NCI-H1436 (cell line): Measurements from ENCODE around the gene CEACAM6.
"Not testable (repeated sequence)": the region's sequence is repeated elsewhere in the genome, so short reads cannot be mapped to it uniquely, and the experiment has no call there.

ENCODE experiments used
- DNase-seq: peaks from one replicate; lab custom pipeline; 2025; lab: John Stamatoyannopoulos, UW

The CEACAM6 gene

DNA sequence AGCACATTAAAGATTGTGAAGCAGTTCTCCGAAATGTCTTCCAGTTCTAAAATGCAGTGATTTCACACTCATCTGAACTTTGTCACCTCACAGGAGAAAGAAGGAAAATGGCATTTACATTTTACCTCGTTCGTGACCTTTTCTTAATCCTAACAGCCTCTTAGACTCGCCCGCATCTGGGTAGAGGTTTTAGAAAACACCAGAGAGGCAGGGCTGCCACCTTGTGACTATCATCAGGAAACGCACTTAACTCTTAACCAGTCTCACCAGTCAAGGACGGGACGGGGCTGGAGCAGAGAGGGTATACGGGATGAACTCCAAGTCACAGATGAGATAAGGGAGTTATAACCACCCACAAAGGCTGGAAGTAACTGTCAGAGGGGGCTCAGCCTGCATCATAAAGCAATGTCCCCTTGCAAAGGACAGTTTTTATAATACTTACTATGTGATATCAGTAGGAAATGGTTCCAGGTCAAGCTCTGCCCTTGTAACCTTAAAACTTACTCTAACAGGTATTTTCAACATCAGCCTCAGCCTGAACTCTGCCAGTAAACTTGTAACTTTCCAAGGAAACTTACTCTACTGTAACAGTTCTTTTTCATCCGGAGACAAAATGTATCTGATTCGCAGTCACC is 8.6 kb upstream of the CEACAM6 start:
- peak; percentile 81 for DNase-seq

DNA sequence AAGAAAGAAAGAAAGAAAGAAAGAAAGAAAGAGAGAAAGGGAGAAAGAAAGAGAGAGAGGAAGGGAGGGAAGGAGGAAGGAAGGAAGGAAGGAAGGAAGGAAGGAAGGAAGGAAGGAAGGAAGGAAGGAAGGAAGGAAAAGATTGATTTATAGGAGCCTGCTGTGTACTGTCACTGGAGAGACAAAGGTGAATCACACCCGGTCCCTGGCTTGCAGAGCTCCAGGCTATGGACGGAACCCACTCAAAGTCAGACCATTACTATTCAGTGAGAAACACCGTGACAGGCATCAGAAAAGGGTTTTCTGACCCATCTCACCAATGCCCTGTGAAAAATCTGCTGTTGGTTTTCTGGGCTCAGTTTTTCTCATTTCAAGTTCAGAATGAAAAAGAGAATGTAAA is 7.3 kb upstream of the CEACAM6 start:
- no peak for DNase-seq

DNA sequence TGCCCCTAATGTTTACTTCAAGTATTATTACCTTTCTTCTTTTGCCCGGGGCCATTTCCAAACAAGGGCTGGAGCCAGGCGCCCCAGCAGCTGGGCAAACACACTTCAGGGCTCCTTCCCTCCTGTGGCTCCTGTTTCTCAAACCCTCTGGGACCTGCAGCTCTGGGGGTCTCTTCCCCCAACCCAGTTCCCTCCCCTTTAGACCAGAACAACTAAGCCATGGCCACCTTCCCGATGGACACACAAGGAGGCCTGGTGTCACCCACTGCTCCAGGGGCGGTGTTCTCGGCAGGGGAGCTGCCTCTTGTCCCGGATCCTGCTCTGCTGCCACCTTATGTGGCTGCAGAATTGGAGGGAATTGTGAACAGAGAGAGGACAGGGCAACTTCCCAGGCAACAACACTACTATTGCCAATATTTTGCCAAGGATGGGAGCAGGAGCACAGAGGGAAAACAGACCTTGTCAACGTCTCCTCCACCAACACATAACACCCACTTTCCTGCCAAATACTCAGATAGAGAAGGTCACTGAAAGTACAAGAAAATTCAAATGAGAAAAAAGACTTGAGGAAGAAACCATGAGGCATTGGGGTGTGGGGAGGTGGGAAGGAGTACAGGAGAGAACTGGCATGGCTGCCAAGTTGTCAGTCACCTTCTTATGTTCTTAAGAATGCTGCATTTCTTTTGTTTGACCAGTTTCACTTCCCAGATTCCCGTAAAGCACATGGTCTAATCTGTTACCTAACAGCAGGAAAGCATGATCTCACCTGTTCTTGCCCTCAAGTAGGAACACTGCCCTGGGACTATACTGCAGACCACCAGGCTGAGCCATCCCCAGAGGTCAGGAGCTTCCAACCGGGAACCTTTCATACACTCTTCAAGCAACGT is 4.8 kb upstream of the CEACAM6 start:
- not testable (repeated sequence) for DNase-seq

DNA sequence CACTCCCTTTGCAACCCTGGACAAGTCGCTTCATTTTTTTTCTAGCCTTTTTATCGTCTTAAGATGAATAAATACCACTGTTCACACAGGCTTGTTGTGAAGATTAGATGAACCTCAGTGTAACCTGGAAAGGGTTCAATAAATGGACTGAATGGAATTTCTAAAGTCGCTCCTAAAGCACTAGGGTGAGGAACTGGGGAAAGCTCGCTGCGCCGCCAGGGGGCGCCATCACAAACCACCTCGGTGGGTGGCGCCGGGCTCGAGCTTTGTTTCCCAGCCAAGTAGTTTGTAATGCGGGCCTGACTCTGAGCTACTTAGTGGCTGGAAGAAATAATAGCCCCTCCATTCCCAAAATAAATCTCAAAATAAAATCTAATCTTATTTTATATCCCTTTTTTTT is 2.2 kb upstream of the CEACAM6 start:
- DNase-seq, result peak; percentile 55

DNA sequence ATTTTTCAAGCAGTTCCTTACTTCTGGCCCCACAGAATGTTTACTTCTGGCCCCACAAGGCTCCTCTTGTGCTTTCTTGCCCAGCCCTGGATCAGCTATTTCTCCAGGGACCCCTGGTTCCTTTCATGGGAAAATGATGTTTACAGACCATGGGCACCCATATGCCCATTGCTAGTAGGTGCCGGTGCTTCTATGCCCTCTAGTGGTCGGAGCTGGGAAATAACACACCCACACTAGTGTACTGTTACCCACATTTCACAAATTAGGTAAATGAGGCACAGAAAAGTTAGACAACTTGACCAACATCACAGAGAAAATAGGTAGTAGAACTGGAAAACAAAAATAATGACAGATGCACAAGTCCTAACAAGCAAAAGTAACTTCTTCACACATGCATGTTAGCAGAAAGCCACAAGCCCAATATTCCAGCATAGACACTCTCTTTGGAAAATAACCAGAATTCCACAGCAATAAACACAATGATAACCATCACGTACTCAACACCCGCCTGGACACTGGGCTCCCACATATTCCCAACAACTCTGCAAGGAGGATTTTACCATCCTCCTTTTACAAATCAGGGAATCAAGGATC is 1.3 kb upstream of the CEACAM6 start:
- DNase-seq, result peak; percentile 85

DNA sequence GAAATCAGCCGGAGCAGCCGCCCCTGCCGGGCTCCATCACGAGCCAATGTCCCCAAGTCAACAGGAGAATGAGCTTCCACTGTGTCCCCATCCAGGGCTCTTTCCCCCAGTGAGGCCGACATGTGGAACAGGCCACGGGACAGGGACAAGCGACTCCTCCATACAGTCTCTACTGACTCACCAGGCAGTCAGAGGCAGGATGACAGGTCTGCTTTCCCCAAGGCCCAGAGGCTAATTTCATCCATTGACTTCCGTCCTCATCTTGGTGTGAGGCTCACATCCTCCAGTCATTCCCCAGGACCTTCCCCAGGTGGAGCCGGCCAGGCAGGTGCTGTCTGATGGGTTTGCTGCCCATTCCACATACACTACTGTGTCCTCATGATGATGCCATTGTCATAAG is 3.5 kb downstream of the CEACAM6 start:
- no peak for DNase-seq

DNA sequence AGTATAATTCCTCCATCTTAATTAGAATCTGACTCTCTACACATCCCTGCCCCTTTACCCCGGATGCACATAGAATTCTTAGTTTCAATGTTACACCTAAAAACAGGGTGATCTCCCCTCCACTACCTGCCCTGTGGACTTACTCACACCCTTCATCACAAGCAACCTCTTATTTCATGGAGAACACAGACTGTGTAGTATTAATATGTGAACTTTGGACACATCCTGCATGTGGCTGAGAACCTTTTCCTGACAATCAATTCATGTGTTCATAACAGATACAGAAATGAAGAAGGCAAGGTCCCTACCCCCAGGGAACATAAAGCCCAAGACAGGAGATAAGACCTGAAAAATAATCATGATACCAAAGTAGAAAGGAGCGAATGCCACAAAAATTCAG is 11.8 kb downstream of the CEACAM6 start:
- DNase-seq, result no peak

DNA sequence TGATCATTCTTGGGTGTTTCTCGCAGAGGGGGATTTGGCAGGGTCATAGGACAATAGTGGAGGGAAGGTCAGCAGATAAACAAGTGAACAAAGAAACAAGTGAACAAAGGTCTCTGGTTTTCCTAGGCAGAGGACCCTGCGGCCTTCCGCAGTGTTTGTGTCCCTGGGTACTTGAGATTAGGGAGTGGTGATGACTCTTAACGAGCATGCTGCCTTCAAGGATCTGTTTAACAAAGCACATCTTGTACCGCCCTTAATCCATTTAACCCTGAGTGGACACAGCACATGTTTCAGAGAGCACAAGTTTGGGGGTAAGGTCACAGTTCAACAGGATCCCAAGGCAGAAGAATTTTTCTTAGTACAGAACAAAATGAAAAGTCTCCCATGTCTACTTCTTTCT is 12.8 kb downstream of the CEACAM6 start:
- not testable (repeated sequence) for DNase-seq

DNA sequence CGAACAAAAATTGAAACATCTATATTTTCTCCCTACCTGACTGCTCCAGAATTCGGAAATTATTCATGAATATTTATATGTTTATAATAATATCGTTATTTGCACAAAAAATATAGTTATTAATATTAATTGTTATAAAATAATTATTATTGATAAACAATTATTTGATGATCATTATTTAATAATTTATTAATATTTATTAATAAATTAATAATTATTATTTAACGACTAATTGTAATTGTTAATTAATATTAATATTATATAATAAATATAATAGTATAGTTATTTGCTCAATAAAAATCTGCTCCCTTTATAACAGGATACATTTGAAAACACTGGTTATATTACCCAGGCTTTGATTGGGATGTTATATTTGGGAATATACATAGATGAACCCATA is 14.3 kb downstream of the CEACAM6 start:
- DNase-seq, result no peak

DNA sequence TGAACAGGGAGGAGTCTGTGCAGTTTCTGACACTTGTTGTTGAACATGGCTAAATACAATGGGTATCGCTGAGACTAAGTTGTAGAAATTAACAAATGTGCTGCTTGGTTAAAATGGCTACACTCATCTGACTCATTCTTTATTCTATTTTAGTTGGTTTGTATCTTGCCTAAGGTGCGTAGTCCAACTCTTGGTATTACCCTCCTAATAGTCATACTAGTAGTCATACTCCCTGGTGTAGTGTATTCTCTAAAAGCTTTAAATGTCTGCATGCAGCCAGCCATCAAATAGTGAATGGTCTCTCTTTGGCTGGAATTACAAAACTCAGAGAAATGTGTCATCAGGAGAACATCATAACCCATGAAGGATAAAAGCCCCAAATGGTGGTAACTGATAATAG is 16.1 kb downstream of the CEACAM6 start:
- DNase-seq, result no peak

DNA sequence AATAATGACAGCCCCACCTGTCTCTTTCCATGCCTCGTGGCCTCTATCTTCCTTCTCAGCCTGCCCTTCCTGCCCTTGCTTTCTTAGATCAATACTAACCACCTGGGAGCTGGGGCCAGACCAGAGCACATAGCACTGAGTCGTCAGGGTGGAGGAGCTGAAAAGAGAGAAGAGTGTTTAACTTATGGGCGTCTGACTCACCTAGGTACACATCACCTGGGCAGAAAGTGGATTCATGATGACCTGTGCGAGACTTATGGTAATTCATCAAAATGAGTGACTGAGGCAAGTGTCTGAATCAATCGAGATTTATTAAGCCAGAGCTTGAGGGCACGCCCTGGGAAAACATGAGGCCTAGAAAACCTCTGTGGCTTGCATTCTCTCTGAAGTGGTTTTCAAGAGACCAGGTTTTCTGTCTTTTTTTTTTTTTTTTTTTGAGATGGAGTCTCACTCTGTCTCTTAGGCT is 19.2 kb downstream of the CEACAM6 start:
- no peak for DNase-seq

DNA sequence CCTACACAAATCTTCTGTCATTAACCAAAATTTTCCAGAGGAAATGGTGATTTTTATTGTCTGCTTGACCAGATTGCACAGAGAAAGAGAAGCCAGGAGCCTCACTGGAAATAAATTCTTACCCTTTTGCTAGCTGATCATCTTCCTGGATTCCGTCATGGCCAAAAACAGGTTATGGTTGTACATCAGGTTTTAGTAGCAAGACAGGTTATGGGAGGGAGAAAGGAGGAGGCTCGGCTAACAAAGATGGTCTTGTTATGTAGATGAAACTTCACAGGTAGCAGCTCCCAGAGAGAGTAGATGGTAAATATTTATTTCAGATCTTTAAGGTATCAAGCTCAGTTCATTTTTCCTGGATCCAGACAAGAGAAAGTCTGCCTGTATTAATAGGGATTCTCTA is 21.4 kb downstream of the CEACAM6 start:
- no peak for DNase-seq

DNA sequence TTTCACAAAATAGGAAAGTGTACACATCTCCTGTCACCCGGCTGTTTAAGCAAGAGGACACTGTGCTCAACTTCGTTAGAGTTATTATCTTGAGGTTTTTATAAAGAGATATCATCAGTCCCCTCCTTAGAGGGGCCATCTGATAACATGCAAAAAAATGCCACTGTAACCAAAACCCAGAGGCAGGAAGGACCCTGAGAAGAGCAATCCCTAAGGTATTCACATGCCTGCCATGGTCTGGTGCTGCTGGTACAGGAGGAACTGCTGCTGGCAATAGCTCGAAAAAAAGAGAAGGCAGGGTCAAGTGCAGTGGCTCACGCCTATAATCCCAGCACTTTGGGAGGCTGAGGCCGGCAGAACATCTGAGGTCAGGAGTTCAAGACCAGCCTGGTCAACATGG is 28.3 kb downstream of the CEACAM6 start:
- DNase-seq, result no peak

DNA sequence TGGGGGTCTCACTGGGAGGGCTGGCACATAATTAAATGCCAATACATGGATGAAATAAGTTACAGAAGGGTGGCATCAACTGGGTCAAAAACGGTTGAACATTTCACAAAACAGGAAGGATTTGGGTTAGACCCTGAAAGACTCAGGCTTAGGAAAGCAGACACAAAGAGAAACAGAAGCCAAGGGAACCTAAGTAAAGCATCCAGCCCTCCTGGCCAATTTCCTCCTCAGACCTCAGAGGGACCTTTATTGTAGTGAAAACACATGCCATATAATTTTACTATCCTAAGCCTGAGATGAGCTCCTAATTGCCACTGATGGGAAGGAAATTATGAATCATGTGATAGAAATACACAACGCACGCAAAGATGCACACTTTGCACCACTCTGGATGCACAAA is 29.0 kb downstream of the CEACAM6 start:
- no peak for DNase-seq

DNA sequence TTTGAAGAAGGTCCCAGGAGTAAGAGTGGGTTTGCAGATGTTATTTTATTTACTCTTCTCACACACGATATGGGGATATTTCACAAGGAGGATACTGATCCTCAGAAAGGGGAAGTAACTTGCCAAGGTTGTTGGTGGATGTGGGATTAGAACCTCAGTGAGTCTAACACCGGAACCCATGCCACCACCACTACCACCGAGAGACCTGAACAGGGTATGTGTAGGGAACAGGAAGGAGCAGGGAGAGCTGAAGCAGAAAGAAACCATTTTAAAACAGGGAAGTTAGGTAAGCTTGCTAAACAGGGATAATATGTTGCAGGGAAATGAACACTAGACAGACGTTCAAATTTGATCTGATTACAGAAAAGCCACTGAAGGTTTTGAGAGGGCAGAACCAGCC is 29.4 kb downstream of the CEACAM6 start:
- DNase-seq, result no peak

DNA sequence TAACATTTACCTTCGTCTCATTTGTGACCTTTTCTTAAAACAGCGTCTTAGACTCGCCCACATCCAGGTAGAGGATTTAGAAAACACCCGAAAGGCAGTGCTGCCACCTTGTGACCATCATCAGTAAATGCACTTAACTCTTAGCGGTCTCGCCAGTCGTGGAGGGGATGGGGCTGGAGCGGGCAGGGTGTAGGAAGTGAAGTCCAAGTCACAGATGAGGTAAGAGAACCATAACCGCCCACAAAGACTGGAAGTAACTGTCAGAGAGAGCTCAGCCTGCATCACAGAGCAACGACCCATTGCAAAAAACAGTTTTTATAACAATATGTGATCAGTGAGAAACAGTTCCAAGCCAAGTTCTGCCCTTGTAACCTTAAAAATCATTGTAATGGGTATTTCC is 30.3 kb downstream of the CEACAM6 start:
- DNase-seq, result peak; percentile 81

DNA sequence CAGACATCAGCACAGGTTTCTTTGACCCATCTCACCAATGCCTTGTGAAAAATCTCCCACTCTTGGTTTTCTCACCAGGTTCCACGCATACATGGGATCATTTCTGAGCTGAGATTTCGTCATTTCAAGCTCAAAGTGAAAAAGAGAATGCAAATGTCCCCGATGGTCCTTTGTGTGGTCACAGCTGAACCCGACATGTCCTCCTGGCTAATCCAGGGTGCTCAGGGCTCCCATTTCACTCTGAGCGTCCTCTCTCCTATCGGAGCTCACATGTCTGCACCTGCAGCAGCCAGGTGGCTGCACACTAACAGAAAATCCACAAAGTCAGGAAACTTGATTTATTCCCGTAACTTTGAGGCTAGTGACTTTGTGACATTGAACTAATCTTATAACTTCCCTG is 31.7 kb downstream of the CEACAM6 start:
- DNase-seq, result no peak

DNA sequence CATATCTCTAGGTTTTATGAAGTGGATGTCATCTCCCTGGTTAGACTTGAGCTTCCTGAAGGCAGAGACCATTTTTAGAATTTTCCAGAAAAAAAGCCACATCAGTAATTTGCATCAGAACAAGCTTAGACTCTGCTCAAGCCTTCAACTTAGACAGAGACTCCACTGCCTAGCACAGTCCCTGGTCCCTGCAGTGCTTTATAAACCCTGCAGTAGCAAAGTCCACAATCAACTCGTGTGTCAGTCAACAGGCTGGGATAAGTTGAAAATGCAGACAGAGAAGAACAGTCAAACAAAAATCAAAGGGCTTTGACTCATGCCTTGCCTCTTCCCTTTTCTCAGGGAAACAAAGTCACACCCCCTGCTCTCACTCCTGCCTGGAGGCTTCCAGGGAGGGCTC is 33.2 kb downstream of the CEACAM6 start:
- not testable (repeated sequence) for DNase-seq

DNA sequence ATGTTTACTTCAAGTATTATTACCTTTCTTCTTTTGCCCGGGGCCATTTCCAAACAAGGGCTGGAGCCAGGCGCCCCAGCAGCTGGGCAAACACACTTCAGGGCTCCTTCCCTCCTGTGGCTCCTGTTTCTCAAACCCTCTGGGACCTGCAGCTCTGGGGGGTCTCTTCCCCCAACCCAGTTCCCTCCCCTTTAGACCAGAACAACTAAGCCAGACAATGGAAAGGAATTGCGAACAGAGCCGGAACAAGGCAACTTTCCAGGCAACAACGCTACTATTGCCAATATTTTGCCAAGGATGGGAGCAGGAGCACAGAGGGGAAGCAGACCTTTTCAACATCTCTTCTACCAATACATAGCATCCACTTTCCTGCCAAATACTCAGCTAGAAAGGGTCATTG is 33.7 kb downstream of the CEACAM6 start:
- peak; percentile 53 for DNase-seq

DNA sequence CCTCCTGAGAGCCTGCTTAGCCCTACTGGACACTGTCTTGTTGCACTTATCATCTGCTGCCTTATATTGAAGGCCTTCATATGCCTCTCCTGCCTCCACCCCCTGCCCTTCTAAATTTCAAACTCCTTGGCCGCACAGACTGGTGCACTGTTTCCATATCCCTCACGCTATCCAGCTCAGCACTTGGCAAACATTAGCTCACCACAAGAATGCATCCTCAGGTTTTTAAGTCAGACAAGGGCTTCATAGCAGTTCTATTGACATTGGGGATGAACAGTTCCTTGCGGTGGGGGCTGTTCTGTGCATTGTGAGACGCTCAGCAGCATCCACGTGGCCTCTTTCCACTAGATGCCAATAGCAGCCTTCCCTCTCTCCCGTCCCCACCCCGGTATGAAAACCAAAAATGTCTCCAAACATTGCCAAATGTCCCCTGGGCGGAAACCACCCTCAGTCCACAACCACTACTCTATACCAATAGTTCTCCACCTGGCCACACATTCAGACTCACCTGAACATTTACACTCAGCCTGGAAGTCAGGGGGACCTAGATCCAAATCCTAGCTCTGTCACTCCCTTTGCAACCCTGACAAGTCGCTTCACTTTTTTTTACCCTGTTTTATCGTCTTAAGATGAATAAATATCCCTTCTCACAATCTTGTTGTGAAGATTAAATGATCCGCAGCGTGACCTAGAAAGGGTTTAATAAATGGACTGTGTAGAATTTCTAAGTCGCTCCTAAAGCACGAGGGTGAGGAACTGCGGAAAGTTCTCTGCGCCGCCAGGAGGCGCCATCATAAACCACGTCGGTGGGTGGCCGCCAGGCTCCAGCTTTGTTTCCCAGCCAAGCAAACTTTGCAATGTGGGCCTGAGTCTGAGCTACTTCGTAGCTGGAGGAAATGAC is 37.4 kb downstream of the CEACAM6 start:
- DNase-seq, result no peak

DNA sequence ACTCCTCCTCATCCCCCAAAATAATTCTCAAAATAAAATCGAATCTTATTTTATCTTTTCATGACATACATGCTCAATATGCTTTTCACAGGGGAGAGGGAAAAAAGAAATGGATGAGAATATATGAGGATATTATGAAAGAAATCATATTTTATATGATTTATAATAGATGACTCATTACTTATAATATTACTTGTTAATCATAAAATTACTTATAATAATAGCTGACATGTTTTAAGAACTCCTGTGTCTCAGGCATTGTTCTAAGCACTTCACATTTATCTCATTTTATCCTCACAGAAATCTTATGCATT is 38.0 kb downstream of the CEACAM6 start:
- DNase-seq, result no peak

DNA sequence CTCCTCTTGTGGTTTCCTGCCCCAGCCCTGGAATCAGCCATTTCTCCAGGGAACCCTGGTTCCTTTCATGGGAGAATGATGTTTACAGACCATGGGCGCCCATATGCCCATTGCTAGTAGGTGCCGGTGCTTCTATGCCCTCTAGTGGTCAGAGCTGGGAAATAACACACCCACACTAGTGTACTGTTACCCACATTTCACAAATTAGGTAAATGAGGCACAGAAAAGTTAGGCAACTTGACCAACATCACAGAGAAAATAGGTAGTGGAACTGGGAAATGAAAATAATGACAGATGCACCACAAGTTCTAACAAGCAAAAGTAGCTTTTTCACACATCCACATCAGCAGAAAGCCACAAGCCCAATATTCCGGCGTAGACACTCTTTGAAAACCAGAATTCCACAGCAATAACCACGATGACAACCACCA is 39.7 kb downstream of the CEACAM6 start:
- DNase-seq, result peak; percentile 82
